ENCODE results near the gene BTBD19.

DNA sequence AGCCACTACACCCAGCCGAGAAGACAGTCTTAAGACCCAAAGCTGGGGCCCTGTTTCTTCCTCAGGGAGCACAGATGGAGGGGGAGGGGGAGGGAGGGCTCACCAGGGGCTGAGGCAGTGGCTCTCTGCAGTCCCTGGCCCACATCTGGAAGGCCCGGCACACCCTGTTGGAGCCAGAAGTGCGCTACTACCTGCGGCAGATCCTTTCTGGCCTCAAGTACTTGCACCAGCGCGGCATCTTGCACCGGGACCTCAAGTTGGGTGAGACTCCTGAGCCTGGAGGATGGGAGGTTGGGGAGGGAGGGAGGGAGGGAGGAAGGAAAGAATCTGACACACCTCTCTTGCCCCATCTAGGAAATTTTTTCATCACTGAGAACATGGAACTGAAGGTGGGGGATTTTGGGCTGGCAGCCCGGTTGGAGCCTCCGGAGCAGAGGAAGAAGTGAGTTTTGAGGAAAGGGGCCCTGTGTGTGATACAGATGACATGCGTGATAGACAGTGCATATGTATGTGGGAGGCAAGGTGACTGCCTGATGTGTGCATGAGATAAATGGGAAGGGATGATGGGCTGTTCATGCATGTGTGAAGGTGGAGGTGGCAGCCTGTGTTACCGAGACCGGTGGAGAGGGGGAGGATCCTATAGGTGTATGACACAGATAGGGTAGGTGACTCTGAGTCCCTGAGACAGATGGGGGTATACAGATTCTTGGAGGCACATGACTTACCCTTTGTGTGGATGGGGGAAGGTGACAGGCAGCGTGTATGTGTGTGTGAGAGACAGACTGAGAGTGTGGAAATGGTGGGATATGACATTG lies 6.6 kb upstream of the BTBD19 start:
- no peak for TF ChIP-seq TEAD4 (IDR thresholded peaks at IDR 0.05)
- TF ChIP-seq FOXM1 (IDR thresholded peaks at IDR 0.05; ENCODE audit: borderline replicate concordance, low read depth): no peak
- no peak for TF ChIP-seq RAD21 (IDR thresholded peaks at IDR 0.05; ENCODE audit: low read depth)
- TF ChIP-seq CEBPB (IDR thresholded peaks at IDR 0.05): no peak
- no peak for TF ChIP-seq EGR1 (IDR thresholded peaks at IDR 0.05)
- TF ChIP-seq EP300 (IDR thresholded peaks at IDR 0.05; ENCODE audit: borderline replicate concordance): no peak
- TF ChIP-seq, protein P1, sequence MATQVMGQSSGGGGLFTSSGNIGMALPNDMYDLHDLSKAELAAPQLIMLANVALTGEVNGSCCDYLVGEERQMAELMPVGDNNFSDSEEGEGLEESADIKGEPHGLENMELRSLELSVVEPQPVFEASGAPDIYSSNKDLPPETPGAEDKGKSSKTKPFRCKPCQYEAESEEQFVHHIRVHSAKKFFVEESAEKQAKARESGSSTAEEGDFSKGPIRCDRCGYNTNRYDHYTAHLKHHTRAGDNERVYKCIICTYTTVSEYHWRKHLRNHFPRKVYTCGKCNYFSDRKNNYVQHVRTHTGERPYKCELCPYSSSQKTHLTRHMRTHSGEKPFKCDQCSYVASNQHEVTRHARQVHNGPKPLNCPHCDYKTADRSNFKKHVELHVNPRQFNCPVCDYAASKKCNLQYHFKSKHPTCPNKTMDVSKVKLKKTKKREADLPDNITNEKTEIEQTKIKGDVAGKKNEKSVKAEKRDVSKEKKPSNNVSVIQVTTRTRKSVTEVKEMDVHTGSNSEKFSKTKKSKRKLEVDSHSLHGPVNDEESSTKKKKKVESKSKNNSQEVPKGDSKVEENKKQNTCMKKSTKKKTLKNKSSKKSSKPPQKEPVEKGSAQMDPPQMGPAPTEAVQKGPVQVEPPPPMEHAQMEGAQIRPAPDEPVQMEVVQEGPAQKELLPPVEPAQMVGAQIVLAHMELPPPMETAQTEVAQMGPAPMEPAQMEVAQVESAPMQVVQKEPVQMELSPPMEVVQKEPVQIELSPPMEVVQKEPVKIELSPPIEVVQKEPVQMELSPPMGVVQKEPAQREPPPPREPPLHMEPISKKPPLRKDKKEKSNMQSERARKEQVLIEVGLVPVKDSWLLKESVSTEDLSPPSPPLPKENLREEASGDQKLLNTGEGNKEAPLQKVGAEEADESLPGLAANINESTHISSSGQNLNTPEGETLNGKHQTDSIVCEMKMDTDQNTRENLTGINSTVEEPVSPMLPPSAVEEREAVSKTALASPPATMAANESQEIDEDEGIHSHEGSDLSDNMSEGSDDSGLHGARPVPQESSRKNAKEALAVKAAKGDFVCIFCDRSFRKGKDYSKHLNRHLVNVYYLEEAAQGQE (IDR thresholded peaks at IDR 0.05; ENCODE audit: low read depth): no peak
- no peak for TF ChIP-seq TAF1 (IDR thresholded peaks at IDR 0.05; ENCODE audit: low read depth)
- TF ChIP-seq YY1 (IDR thresholded peaks at IDR 0.05; ENCODE audit: low read depth): no peak
- TF ChIP-seq NFIC (IDR thresholded peaks at IDR 0.05): no peak
